GM12874 (cell line): Measurements from ENCODE around the gene AGBL1.
A peak's percentile ranks its signal among the peaks of the same experiment; 100 is the strongest.

Experiments used
- CTCF ChIP-seq: IDR thresholded peaks from 2 replicates; pipeline ENCODE4 v1.5.1; 2011; ENCODE audit warnings: low read depth, mild to moderate bottlenecking, control low read depth, low read length, moderate library complexity; ENCODE audit not compliant: insufficient read depth

The AGBL1 gene

GRCh38 chr15:86213888-86214287 is 134.2 kb downstream of the AGBL1 start:
- TF ChIP-seq CTCF = no peak

- no peak for TF ChIP-seq CTCF
Measured at GRCh38 chr15:86221119-86221518, 141.4 kb downstream of the AGBL1 start.

DNA sequence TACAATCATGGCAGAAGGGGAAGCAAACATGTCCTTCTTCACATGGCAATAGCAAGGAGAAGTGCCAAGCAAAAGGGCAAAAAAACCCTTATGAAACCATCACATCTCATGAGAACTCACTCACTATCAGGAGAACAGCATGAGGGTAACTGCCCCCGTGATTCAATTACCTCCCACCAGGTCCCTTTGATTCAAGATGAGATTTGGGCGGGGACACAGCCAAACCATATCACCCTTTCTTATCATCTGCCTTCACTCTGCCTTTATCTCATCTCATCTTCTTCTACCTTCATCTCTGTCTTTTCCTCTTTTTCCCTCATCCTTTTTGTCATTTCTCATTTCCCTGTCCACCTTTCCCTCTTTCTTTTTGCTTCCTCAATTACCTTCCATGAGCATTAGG is 149.6 kb downstream of the AGBL1 start:
- no peak for TF ChIP-seq CTCF

- no peak for TF ChIP-seq CTCF
Measured at GRCh38 chr15:86229936-86230335, 150.3 kb downstream of the AGBL1 start.

GRCh38 chr15:86231864-86232721 is 152.4 kb downstream of the AGBL1 start:
- peak; percentile 47 for TF ChIP-seq CTCF

GRCh38 chr15:86235667-86236066 is 156.0 kb downstream of the AGBL1 start:
- TF ChIP-seq CTCF = no peak

GRCh38 chr15:86236356-86237110 is 156.9 kb downstream of the AGBL1 start:
- TF ChIP-seq CTCF = no peak
